Panc1 (cell line): ENCODE results near the gene LIPT2. TPM values are rescaled to one million over a fixed set of nuclear protein-coding genes. Genes with fewer than 3 reads are reported as not detected.
A peak's percentile ranks its signal among the peaks of the same experiment; 100 is the strongest.

ENCODE experiments used
- ATAC-seq: fragments of 200-7000 bp; cut with Tn5 transposase; 2 replicates; pipeline ENCODE4 v1.9.1; 2020; ENCODE audit warnings: mild to moderate bottlenecking, moderate library complexity
- BruUV-seq: library from RNA; stranded (reverse); fragments of 400-500 nt; replicated peaks from 2 replicates; lab custom pipeline; 2021; lab: Mats Ljungman, UMichigan
- CTCF ChIA-PET: fragments of 300-600 bp; sonication (Branson Sonifier 250); formaldehyde crosslinking; loops from one replicate; lab custom pipeline; 2022; ENCODE audit warnings: antibody characterized with exemption; lab: Charles Lee
- POLR2A ChIA-PET: fragments of 300-600 bp; sonication (Branson Sonifier 250); formaldehyde crosslinking; loops from one replicate; lab custom pipeline; 2022; ENCODE audit warnings: antibody characterized with exemption; lab: Charles Lee
- DNase-seq: peaks from one replicate; pipeline ENCODE4 v3.0.0-alpha.2; 2010; ENCODE audit warnings: low read depth, low spot score
- H3K27ac ChIP-seq: 2 replicates; pipeline ENCODE4 v1.5.1; 2011; ENCODE audit warnings: mild to moderate bottlenecking, low read length, inconsistent platforms
- H3K27me3 ChIP-seq: fragments of 200-500 bp; sonication (Bioruptor generic); 2 replicates; pipeline ENCODE4 v1.6.0; 2014; ENCODE audit warnings: low read length, inconsistent platforms; ENCODE audit not compliant: control insufficient read depth, insufficient read depth
- H3K36me3 ChIP-seq: fragments of 200-500 bp; sonication (Bioruptor generic); 2 replicates; pipeline ENCODE4 v1.5.1; 2014; ENCODE audit warnings: inconsistent platforms, mild to moderate bottlenecking, low read length, moderate library complexity; ENCODE audit not compliant: control insufficient read depth, insufficient read depth
- H3K4me1 ChIP-seq: 2 replicates; pipeline ENCODE4 v1.5.1; 2011; ENCODE audit warnings: inconsistent platforms, mild to moderate bottlenecking, low read length, moderate library complexity; ENCODE audit not compliant: control insufficient read depth, insufficient read depth
- H3K4me3 ChIP-seq, 2 experiments: 2 replicates each; pipeline ENCODE4 v1.5.1; 2011 to 2012; ENCODE audit warnings: low read depth in 2 of 2, low read length in 2 of 2, mild to moderate bottlenecking in 2 of 2, inconsistent platforms in 1 of 2, moderate library complexity in 1 of 2
- H3K9me3 ChIP-seq: fragments of 200-500 bp; sonication (Bioruptor generic); 2 replicates; pipeline ENCODE4 v1.5.1; 2014; ENCODE audit warnings: low read depth, mild to moderate bottlenecking, inconsistent platforms, low read length, moderate library complexity; ENCODE audit not compliant: control insufficient read depth, insufficient read depth
- CTCF ChIP-seq: fragments of 450-650 bp; IDR thresholded peaks from 2 replicates; pipeline ENCODE4 v1.5.1; 2017; ENCODE audit warnings: mild to moderate bottlenecking
- POLR2AphosphoS5 ChIP-seq: IDR thresholded peaks from 2 replicates; pipeline ENCODE4 v1.6.1; 2012; ENCODE audit warnings: mild to moderate bottlenecking, low read depth, low read length, moderate library complexity
- REST ChIP-seq, 2 experiments: IDR thresholded peaks; 2 replicates each; pipeline ENCODE4 v1.6.1; 2011 to 2012; ENCODE audit warnings: low read depth in 2 of 2, control low read depth in 1 of 2, low read length in 1 of 2, mild to moderate bottlenecking in 1 of 2, moderate library complexity in 1 of 2; ENCODE audit not compliant: insufficient read depth in 1 of 2
- SIN3A ChIP-seq: IDR thresholded peaks from 2 replicates; pipeline ENCODE4 v1.6.1; 2012; ENCODE audit warnings: low read depth, mild to moderate bottlenecking, low read length, moderate library complexity, borderline replicate concordance; ENCODE audit not compliant: insufficient read depth
- in situ Hi-C: cut with HindIII; loops from 2 replicates; pipeline ENCODE4 v1.10.0; 2016; ENCODE audit warnings: low sequenced_read_pairs, low pct_unique_long_range_greater_than_20kb
- intact Hi-C: fragments of 100-400 bp; cut with micrococcal nuclease; formaldehyde crosslinking; loops from one replicate; pipeline ENCODE4 v1.10.0; 2022; ENCODE audit not compliant: unreplicated experiment
- total RNA-seq: library from RNA; stranded (reverse); gene quantifications from one replicate; pipeline ENCODE4 v1.2.1, GENCODE V29; 2021; ENCODE audit not compliant: unreplicated experiment

Gene LIPT2
- total RNA-seq, 1 experiment from 2014 or later = 6.2 TPM

GRCh38 chr11:74522776-74523175 lies 29.3 kb upstream of the LIPT2 start:
- in situ Hi-C loops = no loop called here
- ATAC-seq = 0 out of 2 replicates have a peak, but pooled peaks have one; percentile 30
- intact Hi-C loops = no loop called here
- ChIA-PET POLR2A (interaction anchor here (0.5 kb wide), 1 partner anchor 48 kb away, joined by 9 read pairs; no protein-coding TSS in a partner anchor), CTCF (interaction anchor here (0.5 kb wide), 1 partner anchor 70 kb away, joined by 3 read pairs; the partner anchor contains the start of gene POLD3)
- H3K4me3 ChIP-seq = no peak overlapping the region
- no peak for DNase-seq
- peaks cover 4% of the 10 kb centered on the region; the same call in 1 of the 2 replicates for H3K4me1 ChIP-seq
- no peaks in the 10 kb centered on the region for H3K27me3 ChIP-seq
- BruUV-seq = no TSS peak
- H3K36me3 ChIP-seq = no peaks in the 10 kb centered on the region
- no peak overlapping the region for H3K27ac ChIP-seq
- H3K9me3 ChIP-seq = no peaks in the 10 kb centered on the region
- TF ChIP-seq CTCF (no peak), SIN3A (no peak), REST (IDR thresholded peaks at IDR 0.05; ENCODE audit: insufficient read depth in 1 of 2, low read depth in 2 of 2, low read length in 1 of 2) (no peak), POLR2AphosphoS5 (no peak)

GRCh38 chr11:74521666-74522252 lies 28.2 kb upstream of the LIPT2 start:
- H3K27ac ChIP-seq = no peak overlapping the region
- H3K4me1 ChIP-seq = peaks cover 4% of the 10 kb centered on the region; the same call in 1 of the 2 replicates
- TF ChIP-seq CTCF = no peak
- no peak overlapping the region for H3K4me3 ChIP-seq
- no peaks in the 10 kb centered on the region for H3K36me3 ChIP-seq
- in situ Hi-C loops = no loop called here
- POLR2A ChIA-PET = interaction anchor here (0.6 kb wide), 1 partner anchor 85 kb away, joined by 6 read pairs; no protein-coding TSS in a partner anchor
- ATAC-seq (no peak), DNase-seq (no peak)
- no peaks in the 10 kb centered on the region for H3K27me3 ChIP-seq
- H3K9me3 ChIP-seq = no peaks in the 10 kb centered on the region
- intact Hi-C loops = no loop called here
- CTCF ChIA-PET = no interaction called here
- no TSS peak for BruUV-seq
